IMR-90 (cell line): ENCODE results near the gene CBY1. TPM values are rescaled to one million over a fixed set of nuclear protein-coding genes. Genes with fewer than 3 reads are reported as not detected.
"Not testable (repeated sequence)": the region's sequence is repeated elsewhere in the genome, so short reads cannot be mapped to it uniquely, and the experiment has no call there.

Source experiments
- ATAC-seq: fragments of 200-7000 bp; cut with Tn5 transposase; 2 replicates; pipeline ENCODE4 v1.9.1; 2020; ENCODE audit warnings: low read depth, mild to moderate bottlenecking, moderate library complexity
- BruUV-seq: library from RNA; stranded (reverse); fragments of 400-500 nt; replicated peaks from 2 replicates; lab custom pipeline; 2021; lab: Mats Ljungman, UMichigan
- CTCF ChIA-PET: fragments of 300-600 bp; formaldehyde crosslinking; extraction: SDS; loops from one replicate; lab custom pipeline; 2021; ENCODE audit warnings: antibody characterized with exemption; lab: Yijun Ruan, JAX
- POLR2A ChIA-PET: fragments of 300-600 bp; sonication (Branson Sonifier 250); formaldehyde crosslinking; loops from one replicate; lab custom pipeline; 2022; ENCODE audit warnings: antibody characterized with exemption; ENCODE audit not compliant: unreplicated experiment; lab: Charles Lee
- DNase-seq: peaks from one replicate; pipeline ENCODE4 v3.0.0; 2013
- H2AFZ ChIP-seq: replicated peaks from 2 replicates; pipeline ENCODE3; 2013; ENCODE audit warnings: low read length, mild to moderate bottlenecking; ENCODE audit not compliant: poor library complexity
- H2AK5ac ChIP-seq: 2 replicates; pipeline ENCODE4 v1.6.1; 2013; ENCODE audit warnings: low read depth, low read length, inconsistent platforms
- H2AK9ac ChIP-seq: replicated peaks from 2 replicates; pipeline ENCODE3; 2013; ENCODE audit warnings: mild to moderate bottlenecking, low read depth, low read length, moderate library complexity; ENCODE audit not compliant: poor library complexity
- H2BK120ac ChIP-seq: 2 replicates; pipeline ENCODE4 v1.6.1; 2013; ENCODE audit warnings: low read depth, low read length, inconsistent platforms
- H2BK15ac ChIP-seq: 3 replicates; pipeline ENCODE4 v1.6.1; 2013; ENCODE audit warnings: low read depth, low read length, inconsistent platforms
- H2BK20ac ChIP-seq: 2 replicates; pipeline ENCODE4 v1.6.1; 2013; ENCODE audit warnings: low read depth, mild to moderate bottlenecking, inconsistent platforms, low read length, moderate library complexity
- H2BK5ac ChIP-seq: 2 replicates; pipeline ENCODE4 v1.6.1; 2013; ENCODE audit warnings: mild to moderate bottlenecking, low read depth, low read length, inconsistent platforms; ENCODE audit not compliant: poor library complexity, severe bottlenecking
- H3K14ac ChIP-seq: replicated peaks from 2 replicates; pipeline ENCODE4 v1.6.1; 2013; ENCODE audit warnings: low read depth, low read length, inconsistent platforms
- H3K18ac ChIP-seq: 2 replicates; pipeline ENCODE4 v1.6.1; 2013; ENCODE audit warnings: low read depth, low read length, control low read depth
- H3K23ac ChIP-seq: 2 replicates; pipeline ENCODE4 v1.6.1; 2013; ENCODE audit warnings: low read depth, low read length, inconsistent platforms
- H3K27ac ChIP-seq: 2 replicates; pipeline ENCODE4 v1.5.1; 2013; ENCODE audit warnings: mild to moderate bottlenecking, control low read depth, low read length; ENCODE audit not compliant: insufficient read depth
- H3K27me3 ChIP-seq: 2 replicates; pipeline ENCODE4 v1.6.1; 2013; ENCODE audit warnings: low read length; ENCODE audit not compliant: control insufficient read depth, insufficient read depth
- H3K36me3 ChIP-seq: 2 replicates; pipeline ENCODE4 v1.6.1; 2013; ENCODE audit warnings: low read length, mixed read lengths; ENCODE audit not compliant: control insufficient read depth, insufficient read depth
- H3K4ac ChIP-seq: 2 replicates; pipeline ENCODE4 v1.6.1; 2013; ENCODE audit warnings: low read depth, low read length, inconsistent platforms
- H3K4me1 ChIP-seq: 2 replicates; pipeline ENCODE4 v1.6.1; 2013; ENCODE audit warnings: low read length, mixed read lengths; ENCODE audit not compliant: control insufficient read depth, insufficient read depth
- H3K4me2 ChIP-seq: 2 replicates; pipeline ENCODE4 v1.6.1; 2013; ENCODE audit warnings: low read depth, mild to moderate bottlenecking, control low read depth, low read length, moderate library complexity
- H3K4me3 ChIP-seq: 2 replicates; pipeline ENCODE4 v1.5.1; 2013; ENCODE audit warnings: low read depth, mild to moderate bottlenecking, control low read depth, low read length, moderate library complexity; ENCODE audit not compliant: insufficient read depth
- H3K56ac ChIP-seq: 2 replicates; pipeline ENCODE4 v1.6.1; 2013; ENCODE audit warnings: low read length, inconsistent platforms; ENCODE audit not compliant: insufficient read depth; ENCODE audit errors: extremely low read depth
- H3K79me1 ChIP-seq, 2 experiments: 2 replicates each; pipeline ENCODE4 v1.6.1; 2013; ENCODE audit warnings: low read length in 2 of 2, inconsistent platforms in 1 of 2, low read depth in 1 of 2
- H3K9ac ChIP-seq: 2 replicates; pipeline ENCODE4 v1.6.1; 2013; ENCODE audit warnings: low read depth, low read length, control low read depth
- H3K9me1 ChIP-seq: 2 replicates; pipeline ENCODE4 v1.6.1; 2013; ENCODE audit warnings: low read length, inconsistent platforms; ENCODE audit not compliant: insufficient read depth
- H3K9me3 ChIP-seq: 2 replicates; pipeline ENCODE4 v1.6.1; 2013; ENCODE audit warnings: low read length; ENCODE audit not compliant: control insufficient read depth, insufficient read depth
- H4K20me1 ChIP-seq: 2 replicates; pipeline ENCODE4 v1.6.1; 2013; ENCODE audit warnings: low read length, inconsistent platforms; ENCODE audit not compliant: insufficient read depth
- H4K5ac ChIP-seq: 2 replicates; pipeline ENCODE4 v1.6.1; 2013; ENCODE audit warnings: mild to moderate bottlenecking, low read depth, low read length, control low read depth
- H4K8ac ChIP-seq, 2 experiments: 2 replicates each; pipeline ENCODE4 v1.6.1; 2013; ENCODE audit warnings: low read depth in 2 of 2, low read length in 2 of 2, control low read depth in 1 of 2, inconsistent platforms in 1 of 2
- H4K91ac ChIP-seq: 2 replicates; pipeline ENCODE4 v1.6.1; 2013; ENCODE audit warnings: low read depth, low read length, inconsistent platforms; ENCODE audit not compliant: insufficient read depth
- WGBS, 2 experiments: methylation state at CpG; one replicate each; pipeline versions ENCODE4 v1.1.5 to v1.1.7; 2013; ENCODE audit warnings: missing lambda C conversion rate in 2 of 2; ENCODE audit not compliant: insufficient read length in 1 of 2; ENCODE audit errors: extremely low coverage in 2 of 2; 5-methylcytosine and 5-hydroxymethylcytosine counted together
- dilution Hi-C: fragments of 300-500 bp; cut with HindIII; formaldehyde crosslinking; loops from one replicate; pipeline ENCODE4 v1.14.3; 2018; ENCODE audit warnings: low sequenced_read_pairs; ENCODE audit not compliant: unreplicated experiment
- in situ Hi-C: fragments of 300-500 bp; cut with MboI; formaldehyde crosslinking; loops from 3 replicates; pipeline ENCODE4 v1.14.3; 2019; ENCODE audit warnings: low sequenced_read_pairs, inconsistent platforms, mixed read lengths
- intact Hi-C: fragments of 100-400 bp; cut with micrococcal nuclease; formaldehyde crosslinking; loops from 2 replicates; pipeline ENCODE4 v1.10.0; 2022
- polyA plus RNA-seq, 3 experiments: library from polyadenylated mRNA; depleted of rRNA; stranded (reverse); fragments of >200 nt; gene quantifications; 2 replicates each; pipeline ENCODE4 v1.2.3, GENCODE V29; 2012; ENCODE audit warnings: low replicate concordance in 1 of 3
- total RNA-seq: library from RNA; depleted of rRNA; stranded (reverse); fragments of >200 nt; gene quantifications from 2 replicates; pipeline ENCODE4 v1.2.3, GENCODE V29; 2012

The CBY1 gene
- total and polyA plus RNA-seq, 2 of the 4 experiments (the other 2 are of a cell fraction) = 13.8 to 30.0 TPM

DNA sequence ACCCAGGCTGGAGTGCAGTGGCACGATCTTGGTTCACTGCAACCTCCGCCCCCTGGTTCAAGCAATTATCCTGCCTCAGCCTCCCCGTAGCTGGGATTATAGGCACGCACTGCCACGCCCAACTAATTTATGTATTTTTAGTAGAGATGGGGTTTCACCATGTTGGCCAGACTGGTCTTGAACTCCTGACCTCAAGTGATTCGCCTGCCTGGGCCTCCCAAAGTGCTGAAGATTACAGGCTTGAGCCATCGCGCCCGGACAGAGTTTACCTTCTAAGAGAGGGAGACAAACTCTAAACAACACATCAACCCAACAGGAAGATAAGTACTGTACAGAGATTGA, 41.4 kb upstream of the CBY1 start:
- H3K56ac ChIP-seq, H2AK5ac ChIP-seq, H2BK15ac ChIP-seq, in situ Hi-C loops, H3K4me3 ChIP-seq, H3K27me3 ChIP-seq, H3K9me1 ChIP-seq, H3K36me3 ChIP-seq, H2BK20ac ChIP-seq, H3K4ac ChIP-seq, H3K18ac ChIP-seq, H3K9ac ChIP-seq, H2AK9ac ChIP-seq, H4K8ac ChIP-seq, H3K23ac ChIP-seq, ATAC-seq, H4K91ac ChIP-seq, H3K27ac ChIP-seq, intact Hi-C loops, BruUV-seq, H4K20me1 ChIP-seq, CTCF ChIA-PET, H2BK120ac ChIP-seq, H3K4me2 ChIP-seq, H2AFZ ChIP-seq, H3K79me1 ChIP-seq, DNase-seq, H3K4me1 ChIP-seq, POLR2A ChIA-PET, dilution Hi-C loops, H4K5ac ChIP-seq, H2BK5ac ChIP-seq, H3K9me3 ChIP-seq: not testable (repeated sequence)
- H3K14ac ChIP-seq = 0 out of 2 replicates have a peak overlapping the region, but pooled peaks have one; percentile 21
- no CpG with 5 or more reads among the region's 9 CpGs for WGBS, 2 experiments
